Activated gamma-delta T cell (primary cell): ENCODE measurements around the gene STMN1.

Experiments used
- DNase-seq: peaks from one replicate; lab custom pipeline; 2025; lab: John Stamatoyannopoulos, UW

Gene STMN1

DNA sequence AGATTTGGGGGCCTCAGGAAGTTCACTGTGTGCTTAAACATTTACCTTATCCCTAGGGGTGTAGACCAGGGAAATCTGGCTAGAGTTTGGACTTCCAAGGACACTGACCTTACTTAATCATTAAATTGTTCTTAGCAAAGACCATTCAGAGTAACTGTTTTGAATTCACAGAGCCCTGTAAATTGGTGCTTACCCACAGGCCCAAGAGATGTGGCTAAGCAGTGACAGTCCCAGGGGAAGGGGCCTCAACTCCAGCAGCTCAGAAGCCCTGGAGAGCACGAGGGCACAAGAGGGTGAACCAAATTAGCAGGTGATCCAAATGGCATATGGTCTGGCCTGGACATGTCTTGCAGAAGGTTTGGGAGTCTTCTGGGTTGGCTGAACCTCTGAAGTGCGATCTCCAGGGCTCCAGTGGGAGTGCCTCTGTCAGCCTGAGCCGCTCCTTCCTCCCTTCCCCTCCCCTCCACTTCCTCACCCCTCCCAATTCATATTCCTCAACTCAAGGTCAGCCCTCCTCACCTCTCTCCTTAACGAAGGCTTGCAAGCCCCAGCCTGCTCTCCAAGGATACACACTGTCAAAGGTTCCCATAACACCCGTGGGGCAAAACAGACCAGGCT, 35.0 kb downstream of the STMN1 start:
- no peak for DNase-seq

DNA sequence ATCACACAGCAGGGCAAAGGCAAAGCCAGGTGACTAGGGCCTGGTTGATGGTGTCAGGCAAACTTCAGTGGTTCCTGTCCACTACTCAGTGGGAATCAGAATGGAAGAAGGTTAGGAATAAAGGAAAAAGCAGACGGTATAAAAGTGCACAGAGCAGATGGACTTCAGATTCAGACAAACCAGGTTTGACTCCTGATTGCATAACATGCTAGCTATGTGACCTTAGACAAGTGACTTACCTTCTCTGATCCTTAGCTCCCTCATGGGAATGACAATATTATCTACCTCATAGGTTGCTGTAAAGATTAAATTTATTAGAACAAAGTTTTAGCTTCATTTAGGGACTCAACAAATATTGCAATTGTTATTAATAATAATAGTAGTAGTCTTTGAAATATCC, 35.6 kb downstream of the STMN1 start:
- DNase-seq, result no peak

DNA sequence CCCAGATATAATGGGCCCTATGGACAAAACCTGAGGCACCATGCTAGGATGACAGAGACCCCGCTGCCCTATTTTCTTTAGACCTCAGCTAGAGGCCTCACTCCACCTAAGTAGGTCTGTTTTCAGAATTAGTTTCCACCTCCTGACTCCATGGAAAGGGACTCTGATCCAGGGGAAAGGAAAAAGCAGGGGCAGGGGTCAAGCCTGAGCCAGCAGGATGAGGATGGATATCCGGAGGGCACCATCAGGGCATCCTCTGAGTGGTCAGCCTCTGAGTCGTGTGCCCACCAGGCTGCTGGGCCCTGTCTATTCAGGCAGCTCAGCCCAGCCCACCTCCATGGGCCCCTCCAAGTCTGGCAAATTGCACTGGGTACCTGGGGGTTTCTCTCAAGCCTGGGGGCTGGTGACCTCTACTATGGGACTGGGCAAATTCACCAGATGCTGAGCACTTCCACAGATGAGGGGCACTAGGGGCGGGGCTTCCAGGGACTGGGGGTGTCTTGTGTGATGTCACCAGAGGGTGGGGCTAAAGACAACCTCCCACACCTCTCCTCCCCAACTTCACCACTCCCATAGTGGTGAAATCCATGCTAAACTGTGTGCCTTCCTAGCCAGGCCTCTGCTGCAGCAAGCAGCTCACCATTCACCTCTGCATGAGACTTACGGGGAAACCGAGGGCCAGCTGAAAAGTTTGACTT, 36.2 kb downstream of the STMN1 start:
- DNase-seq, result no peak

DNA sequence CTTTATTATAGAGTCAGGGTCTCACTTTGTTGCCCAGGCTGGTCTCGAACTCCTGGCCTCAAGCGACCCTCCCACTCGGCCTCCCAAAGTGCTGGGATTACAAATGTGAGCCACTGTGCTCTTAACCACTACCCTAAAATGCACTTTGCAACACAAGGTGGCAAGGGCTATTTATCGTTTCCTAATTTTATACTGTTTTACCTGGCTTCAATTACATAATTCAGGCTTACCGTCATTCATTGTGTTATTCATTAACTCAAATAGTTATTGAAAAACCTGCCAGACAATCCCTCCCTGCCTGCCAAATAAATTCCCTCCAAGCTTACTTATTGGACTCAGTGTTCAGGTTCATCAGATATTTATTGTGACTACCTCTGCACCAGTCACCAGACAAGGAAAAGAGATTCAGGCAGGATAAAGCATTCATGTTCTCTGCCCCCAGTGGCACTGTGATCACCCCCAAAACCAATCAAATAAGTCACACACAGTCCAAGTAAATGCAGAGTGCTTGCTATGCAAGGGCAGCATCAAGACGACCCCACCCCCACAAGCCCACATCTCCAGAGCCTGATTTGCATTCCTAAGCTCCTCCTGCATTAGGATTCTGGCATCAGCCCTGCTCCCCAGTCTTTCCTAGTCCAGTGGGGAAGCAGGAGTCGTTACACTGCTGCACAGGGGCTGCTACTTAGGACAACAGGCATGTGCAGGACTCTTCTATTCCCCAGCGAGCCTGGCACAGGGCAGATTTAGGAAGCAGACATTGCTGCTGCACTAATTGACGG, 38.8 kb downstream of the STMN1 start:
- DNase-seq, result no peak

DNA sequence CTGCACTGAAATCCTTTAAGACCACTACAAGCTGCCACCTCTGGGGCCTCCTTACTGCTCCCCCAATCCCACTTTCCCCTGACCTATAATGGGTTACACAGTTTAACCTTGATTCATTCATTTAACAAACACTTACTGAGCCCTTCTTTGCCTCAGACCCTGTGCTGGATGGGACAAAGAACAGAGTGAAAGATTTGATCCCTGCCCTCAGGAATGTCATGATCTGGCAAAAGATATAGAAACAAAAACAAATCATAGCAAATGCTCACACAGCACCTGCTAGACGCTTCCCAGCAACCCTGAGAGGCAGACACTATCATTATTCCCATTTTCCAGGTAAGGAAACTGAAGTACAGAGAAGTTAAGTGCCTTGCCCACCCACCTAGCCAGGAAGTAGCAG, 39.9 kb downstream of the STMN1 start:
- DNase-seq, result no peak

DNA sequence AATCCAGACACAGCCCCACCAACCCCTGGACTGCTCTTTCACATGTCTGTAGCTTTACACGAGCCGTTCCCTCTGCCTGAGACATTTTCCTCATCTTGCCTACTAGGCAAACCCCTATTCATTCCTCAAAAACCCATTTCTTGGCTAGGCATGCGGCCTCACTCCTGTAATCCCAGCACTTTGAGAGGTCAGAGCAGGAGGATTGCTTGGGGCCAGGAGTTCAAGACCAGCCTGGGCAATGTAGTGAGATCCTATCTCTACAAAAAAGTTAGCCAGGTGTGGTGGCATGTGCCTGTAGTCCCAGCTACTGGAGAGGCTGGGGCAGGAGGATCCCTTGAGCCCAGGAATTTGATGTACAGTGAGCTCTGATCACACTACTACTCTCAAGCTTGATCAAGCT, 41.8 kb downstream of the STMN1 start:
- DNase-seq, result no peak

DNA sequence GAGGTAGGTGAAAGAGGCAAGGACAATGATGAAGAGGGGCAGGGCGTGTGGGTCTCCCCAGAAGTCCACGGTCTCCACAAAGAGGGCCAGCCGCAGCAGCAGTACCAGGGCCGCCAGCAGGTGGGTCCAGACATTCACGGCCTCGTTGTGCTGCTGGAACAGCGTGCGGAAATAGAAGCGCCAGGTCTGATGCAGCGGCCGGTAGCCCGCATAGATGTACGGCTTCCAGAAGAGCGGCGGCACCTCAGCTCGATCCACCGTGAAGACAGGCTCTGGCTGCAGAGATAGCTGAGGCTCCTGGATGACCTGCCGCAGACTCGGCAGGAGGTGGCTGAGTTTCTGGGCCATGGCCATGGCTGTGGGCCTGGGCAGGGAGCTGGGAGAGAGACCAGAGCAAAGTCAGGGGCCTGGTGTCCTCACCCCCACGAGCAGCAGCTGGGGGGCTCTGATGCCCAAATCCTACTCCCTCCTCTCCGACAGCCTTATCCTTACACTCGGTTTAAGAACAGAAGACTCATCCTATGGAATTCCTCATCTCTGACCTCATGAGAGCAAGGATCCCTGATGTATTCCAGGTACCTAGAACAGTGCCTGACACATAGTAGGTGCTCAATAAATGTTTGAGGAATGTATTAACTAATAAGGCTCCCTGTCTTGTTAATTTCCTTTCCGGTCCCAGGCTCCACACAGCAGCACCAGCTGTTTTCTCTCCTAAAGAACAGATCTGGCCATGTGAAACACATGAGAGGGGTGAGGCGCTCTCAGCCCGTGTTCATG, 42.5 kb downstream of the STMN1 start:
- no peak for DNase-seq

DNA sequence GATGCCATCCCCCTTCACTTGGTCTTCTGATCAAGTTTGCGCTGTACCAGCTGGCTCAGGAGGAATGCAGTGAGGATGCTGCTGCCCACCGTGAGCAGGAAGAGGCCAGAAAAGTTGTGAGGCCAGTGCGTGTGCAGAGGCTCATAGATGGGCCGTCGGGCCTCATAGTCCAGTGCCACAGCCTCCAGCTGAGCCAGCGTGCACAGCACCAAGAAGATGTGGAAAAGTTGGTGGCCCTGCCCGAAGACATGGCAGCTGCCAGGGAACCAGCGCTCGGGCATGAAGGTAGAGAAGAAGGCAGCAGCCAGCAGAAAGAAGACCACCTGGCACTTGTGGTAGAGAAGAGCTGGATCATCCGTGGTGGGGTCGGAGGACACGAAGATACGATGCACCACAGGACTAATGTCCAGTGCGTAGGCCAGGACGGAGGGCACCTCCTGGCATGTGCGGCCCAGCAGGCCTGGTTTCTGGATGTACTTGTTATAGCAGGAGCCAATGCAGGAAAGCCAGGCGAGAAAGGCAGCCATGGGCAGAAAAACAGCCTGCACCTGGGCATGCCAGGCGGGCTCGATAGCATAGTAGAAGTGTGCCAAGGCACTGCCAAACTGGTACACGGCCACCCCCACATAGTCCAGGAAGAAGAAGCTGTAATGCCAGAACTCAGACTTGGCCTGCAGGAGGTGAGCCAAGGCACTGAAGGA, 43.3 kb downstream of the STMN1 start:
- no peak for DNase-seq

DNA sequence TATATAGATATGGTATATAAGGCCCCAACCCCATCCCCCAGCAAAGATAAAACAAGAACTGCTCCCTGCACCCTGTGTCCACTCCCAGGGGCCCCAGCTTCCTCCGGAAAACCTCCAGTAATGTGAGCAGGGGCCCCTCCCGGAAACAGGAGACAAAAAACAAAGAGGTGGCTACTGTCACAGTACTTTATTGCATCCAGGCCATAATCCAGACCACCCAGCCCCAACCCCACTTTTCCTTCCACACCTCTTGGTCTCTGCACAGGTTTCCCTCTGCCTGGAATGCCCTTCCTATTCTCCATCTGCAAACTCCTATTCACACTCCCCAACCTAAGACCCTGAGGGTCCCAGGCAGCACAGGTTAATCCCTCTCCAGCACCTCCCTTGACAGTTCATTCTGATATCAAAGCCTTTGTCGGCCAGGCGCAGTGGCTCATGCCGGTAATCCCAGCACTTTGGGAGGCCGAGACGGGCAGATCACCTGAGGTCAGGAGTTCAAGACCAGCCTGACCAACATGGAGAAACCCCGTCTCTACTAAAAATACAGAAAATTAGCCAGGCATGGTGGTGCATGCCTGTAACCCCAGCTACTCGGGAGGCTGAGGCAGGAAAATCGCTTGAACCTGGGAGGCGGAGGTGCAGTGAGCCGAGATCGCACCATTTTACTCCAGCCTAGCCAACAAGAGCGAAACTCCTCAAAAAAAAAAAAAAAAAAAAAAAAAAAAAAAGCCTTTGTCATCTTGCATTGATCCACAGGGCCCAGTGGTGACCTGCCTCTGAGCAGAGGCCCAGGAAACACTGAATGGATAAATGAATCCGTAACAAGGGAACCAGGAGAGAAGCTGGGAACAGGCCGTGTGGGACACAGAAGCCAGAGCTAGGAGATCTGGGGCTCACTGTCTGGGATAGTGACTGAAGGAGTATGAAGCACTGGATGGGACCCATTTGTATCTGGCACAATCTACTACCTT, 44.6 kb downstream of the STMN1 start:
- no peak for DNase-seq

DNA sequence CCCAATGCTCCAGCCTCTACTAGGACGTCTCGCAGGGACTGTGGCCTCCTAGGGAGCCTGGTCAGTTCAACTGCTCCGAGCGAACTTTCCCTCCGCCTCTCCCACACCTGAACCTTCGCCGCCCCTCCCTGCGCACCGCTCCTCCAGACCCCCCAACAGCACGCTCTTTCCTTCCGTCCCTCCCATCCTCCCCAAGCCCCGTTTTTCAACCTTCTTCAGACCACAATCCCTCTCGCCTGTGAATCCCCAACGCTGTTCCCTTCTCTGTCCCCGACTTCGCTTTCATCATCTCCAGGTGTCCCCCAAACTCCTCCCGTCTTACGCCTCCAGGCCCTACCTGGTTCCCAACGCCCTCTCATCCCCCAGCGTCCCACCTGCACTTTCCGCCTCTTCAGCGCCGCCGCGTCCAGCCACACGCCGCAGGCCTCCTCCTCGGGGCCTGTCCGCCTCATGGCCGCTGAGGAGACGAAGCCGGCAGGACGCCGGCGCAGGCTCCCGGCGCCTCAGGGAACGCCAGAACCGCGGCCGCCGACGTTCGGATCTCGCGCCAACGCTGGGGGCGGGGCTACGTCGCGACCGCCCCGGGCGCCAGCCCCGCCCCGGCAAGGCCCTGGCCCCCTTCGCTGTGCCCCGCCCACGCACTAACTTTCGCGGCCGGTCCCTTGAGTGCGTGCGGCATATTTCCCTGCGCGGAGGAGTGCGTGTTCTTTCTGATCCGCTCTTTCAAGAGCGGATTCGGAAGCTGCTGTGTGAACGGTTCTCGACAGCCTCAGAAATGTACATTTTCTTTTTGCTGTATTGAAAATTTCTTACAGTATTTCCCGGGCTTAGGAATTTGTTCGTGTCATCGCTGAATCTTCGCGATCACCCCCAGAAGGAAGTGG, 47.1 kb downstream of the STMN1 start, which contains the start of gene AUNIP:
TSS of gene AUNIP (minus strand) at position 552 of the 884 bp plus-strand sequence. CDS start at position 452, 100 bp downstream.
- DNase-seq, result peak; percentile 74

DNA sequence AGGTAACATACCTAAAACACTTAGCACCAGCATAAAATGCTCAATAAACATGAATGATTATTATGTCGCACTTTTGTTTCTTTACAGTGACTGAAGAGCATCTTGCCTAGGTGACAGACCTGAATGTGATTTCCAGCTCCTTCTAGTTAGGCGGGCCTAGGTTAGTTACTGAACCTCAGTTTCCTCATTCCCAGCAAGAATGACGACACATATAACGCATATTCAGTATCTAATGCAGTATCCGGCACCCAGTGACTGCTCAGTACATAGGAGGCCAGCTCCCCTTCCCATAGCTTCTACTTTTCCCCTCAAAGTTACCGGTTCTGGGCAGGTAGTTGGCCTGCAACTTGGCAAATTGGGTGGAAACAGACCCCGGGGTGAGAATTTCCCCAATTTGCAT, 47.7 kb downstream of the STMN1 start:
- DNase-seq, result no peak

DNA sequence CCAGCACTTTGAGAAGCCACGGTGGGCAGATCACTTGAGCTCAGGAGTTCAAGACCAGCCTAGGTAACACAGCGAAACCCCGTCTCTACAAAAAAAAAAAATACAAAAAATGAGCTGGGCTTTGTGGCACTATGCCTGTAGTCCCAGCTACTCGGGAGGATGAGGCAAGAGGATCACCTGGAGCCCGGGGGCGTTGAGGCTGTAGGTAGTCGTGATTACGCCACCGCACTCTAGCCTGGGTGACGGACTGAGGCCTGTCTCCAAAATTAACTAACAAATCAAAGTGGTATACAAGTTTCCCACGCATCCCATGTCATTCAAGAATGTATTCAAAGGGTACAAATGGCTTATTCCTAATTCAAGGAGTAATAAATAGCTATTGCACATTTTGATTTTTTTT, 49.4 kb downstream of the STMN1 start:
- no peak for DNase-seq

DNA sequence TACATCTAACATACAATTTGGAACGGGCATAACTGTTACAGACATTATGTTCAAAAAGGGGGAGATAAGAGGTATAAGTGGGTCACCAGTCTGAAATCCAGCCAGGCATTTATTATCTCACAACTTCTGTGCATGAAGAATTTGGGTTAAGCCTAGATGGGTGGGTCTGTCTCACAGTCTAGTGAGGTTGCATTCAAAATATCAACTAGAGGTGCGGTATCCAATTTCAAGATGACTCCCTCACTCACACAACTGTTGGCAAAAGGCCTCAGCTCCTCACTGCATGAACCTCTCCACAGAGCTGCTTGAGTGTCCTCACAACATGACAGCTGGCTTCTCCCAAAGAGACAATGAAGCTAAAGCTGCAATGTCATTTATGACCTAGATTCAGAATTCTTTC, 51.7 kb downstream of the STMN1 start:
- DNase-seq, result no peak
